Middle frontal gyrus (tissue), 1 donor: Measurements from ENCODE around the gene IL18BP.

Experiments
- DNase-seq: peaks from one replicate; pipeline ENCODE4 v3.0.0-alpha.2; 2015; ENCODE audit warnings: low spot score; ENCODE audit errors: extremely low spot score

IL18BP gene

GRCh38 chr11:71996946-71997345 lies 1.8 kb upstream of the IL18BP start:
- DNase-seq = no peak

- no peak for DNase-seq
Measured at GRCh38 chr11:71997594-71997993, 1.1 kb upstream of the IL18BP start.

GRCh38 chr11:71998061-71998460 lies 648 bp upstream of the IL18BP start:
- DNase-seq = no peak

GRCh38 chr11:71999362-71999761 lies 653 bp downstream of the IL18BP start:
- DNase-seq = no peak

- no peak for DNase-seq
Measured at GRCh38 chr11:71999798-72000197, 1.1 kb downstream of the IL18BP start.

GRCh38 chr11:72000202-72000867 lies 1.6 kb downstream of the IL18BP start:
- no peak for DNase-seq

GRCh38 chr11:72001285-72001684 lies 2.6 kb downstream of the IL18BP start:
- no peak for DNase-seq

- no peak for DNase-seq
Measured at GRCh38 chr11:72001834-72002591, 3.3 kb downstream of the IL18BP start.

- no peak for DNase-seq
Measured at GRCh38 chr11:72002841-72003775, 4.4 kb downstream of the IL18BP start.

- DNase-seq = no peak
Measured at GRCh38 chr11:72003776-72004171, 5.1 kb downstream of the IL18BP start.

- no peak for DNase-seq
Measured at GRCh38 chr11:72004515-72005346, 6.0 kb downstream of the IL18BP start.

GRCh38 chr11:72005347-72006260 lies 6.9 kb downstream of the IL18BP start:
- no peak for DNase-seq

GRCh38 chr11:72006309-72007088 lies 7.8 kb downstream of the IL18BP start:
- DNase-seq = no peak

GRCh38 chr11:72007089-72007476 lies 8.4 kb downstream of the IL18BP start:
- DNase-seq = no peak

- DNase-seq = no peak
Measured at GRCh38 chr11:72007587-72007986, 8.9 kb downstream of the IL18BP start.

- no peak for DNase-seq
Measured at GRCh38 chr11:72008728-72009127, 10.0 kb downstream of the IL18BP start.

- no peak for DNase-seq
Measured at GRCh38 chr11:72009156-72009555, 10.4 kb downstream of the IL18BP start.

GRCh38 chr11:72010529-72011233 lies 12.0 kb downstream of the IL18BP start:
- no peak for DNase-seq
